Choroid plexus epithelial cell (primary cell): Measurements from ENCODE around the gene DNAH7.
A peak's percentile ranks its signal among the peaks of the same experiment; 100 is the strongest.

Experiments
- DNase-seq: peaks from one replicate; pipeline ENCODE4 v3.0.0-alpha.2; 2010; ENCODE audit warnings: low read depth
- H3K4me3 ChIP-seq: 2 replicates; pipeline ENCODE4 v1.5.1; 2011; ENCODE audit warnings: low read depth, mild to moderate bottlenecking, control low read depth, low read length, moderate library complexity
- TF ChIP-seq, protein P1 (sequence below): conservative IDR thresholded peaks from 2 replicates; pipeline ENCODE4 v1.5.1; 2011; ENCODE audit warnings: low read depth, mild to moderate bottlenecking, control low read depth, inconsistent platforms, low read length, moderate library complexity

The DNAH7 gene

DNA sequence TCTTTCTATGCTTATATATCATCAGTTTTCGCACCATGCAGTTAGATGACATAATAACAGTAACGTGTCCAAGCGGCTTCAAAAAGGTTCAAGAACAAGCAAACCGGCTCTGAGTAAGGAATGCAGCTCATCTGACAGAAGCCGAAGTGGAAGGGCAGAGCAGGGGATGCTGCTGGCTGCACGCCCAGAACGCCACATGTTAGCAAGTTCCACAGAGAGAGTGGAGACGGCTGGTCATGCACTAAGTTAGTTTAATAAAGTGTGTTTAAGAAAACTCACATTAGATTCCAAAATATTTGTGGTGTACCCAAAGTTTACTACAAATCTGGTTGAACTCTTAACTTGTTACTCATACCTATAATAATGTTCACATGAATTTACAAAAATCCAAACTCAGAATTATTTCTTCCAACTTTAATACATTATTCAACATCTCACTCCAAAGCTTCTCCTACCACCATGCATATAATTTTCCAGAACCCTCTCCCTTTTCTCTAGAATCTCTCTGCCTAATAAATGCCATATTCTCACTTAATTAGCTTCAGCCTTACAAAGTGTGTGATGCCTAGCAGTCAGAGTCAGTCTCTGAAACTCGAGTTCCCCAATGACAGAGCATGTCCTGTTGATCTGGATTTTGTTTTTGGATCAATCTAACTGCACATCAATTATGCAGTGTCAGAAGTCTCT lies 170.0 kb downstream of the DNAH7 start:
- no peak overlapping the region for H3K4me3 ChIP-seq
- TF ChIP-seq, protein P1, sequence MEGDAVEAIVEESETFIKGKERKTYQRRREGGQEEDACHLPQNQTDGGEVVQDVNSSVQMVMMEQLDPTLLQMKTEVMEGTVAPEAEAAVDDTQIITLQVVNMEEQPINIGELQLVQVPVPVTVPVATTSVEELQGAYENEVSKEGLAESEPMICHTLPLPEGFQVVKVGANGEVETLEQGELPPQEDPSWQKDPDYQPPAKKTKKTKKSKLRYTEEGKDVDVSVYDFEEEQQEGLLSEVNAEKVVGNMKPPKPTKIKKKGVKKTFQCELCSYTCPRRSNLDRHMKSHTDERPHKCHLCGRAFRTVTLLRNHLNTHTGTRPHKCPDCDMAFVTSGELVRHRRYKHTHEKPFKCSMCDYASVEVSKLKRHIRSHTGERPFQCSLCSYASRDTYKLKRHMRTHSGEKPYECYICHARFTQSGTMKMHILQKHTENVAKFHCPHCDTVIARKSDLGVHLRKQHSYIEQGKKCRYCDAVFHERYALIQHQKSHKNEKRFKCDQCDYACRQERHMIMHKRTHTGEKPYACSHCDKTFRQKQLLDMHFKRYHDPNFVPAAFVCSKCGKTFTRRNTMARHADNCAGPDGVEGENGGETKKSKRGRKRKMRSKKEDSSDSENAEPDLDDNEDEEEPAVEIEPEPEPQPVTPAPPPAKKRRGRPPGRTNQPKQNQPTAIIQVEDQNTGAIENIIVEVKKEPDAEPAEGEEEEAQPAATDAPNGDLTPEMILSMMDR: no peak

DNA sequence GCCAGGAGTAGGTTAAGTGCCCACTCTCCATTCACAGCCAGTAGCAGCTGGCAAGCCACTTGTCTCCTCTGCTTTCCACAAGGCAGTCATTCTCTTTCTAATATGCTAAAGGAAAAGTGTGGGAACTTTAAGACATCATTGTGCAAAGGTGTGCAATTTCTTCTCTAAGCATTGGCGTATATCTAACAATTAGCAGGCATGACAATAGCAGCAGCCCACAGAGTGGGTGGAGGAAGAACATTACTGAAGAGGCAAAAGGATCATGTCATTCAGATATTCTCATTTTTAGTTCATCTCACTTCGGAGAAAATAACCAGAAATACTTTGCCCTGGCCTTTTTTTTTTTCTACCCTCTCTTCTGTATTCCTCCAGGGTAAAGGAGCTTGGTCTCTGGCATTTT lies 177.6 kb downstream of the DNAH7 start:
- TF ChIP-seq, protein P1: no peak
- no peak for DNase-seq
- H3K4me3 ChIP-seq: no peak overlapping the region

More for the DNA sequence above, 170.0 kb downstream of the DNAH7 start:
- DNase-seq: peak; percentile 100

DNA sequence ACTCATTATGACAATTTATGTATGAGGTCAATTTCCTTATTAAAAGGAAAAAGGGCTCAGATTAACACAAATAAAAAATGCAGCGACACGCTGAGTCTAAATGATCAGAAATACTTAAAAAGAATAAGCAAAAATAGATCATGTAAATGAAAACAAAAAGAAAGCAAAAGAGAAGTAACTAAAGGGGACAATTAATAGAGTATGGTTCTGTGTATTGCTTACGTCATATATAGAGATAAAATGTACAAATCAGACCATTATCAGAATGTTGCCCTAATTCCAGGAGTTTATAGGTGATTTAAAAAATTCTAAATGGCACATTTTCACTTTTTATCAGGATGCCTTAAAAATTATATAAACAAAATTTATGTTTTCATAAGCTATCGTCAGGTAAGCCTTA lies 189.5 kb downstream of the DNAH7 start:
- no peak for DNase-seq
- TF ChIP-seq, protein P1: no peak
- no peak overlapping the region for H3K4me3 ChIP-seq

GRCh38 chr2:195871326-195871725 lies 197.3 kb downstream of the DNAH7 start:
- DNase-seq: peak; percentile 18
- H3K4me3 ChIP-seq: no peak overlapping the region
- TF ChIP-seq, protein P1: no peak

DNA sequence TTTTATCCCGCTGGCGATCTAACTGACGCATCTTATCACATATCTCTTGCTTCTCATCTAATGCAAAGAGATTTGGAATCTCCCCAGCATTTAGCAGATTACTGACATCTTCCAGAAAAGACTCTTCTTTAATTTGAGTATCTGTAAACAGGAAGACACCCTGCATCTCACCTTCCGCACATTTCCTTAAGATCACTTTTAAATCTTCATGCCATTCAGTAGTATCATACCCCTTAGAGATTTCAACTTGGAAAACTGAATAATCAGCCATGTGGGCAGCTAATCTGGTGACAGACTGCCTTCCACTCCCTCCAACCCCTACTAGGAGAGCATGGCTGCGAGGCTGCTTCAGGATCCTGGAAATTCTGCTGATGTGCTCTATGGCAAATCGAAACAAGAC lies 204.3 kb downstream of the DNAH7 start:
- TF ChIP-seq, protein P1: no peak
- DNase-seq: no peak
- H3K4me3 ChIP-seq: no peak overlapping the region

- H3K4me3 ChIP-seq: no peak overlapping the region
- TF ChIP-seq, protein P1: no peak
- DNase-seq: no peak
Observed at GRCh38 chr2:195863564-195863963, 205.1 kb downstream of the DNAH7 start.

DNA sequence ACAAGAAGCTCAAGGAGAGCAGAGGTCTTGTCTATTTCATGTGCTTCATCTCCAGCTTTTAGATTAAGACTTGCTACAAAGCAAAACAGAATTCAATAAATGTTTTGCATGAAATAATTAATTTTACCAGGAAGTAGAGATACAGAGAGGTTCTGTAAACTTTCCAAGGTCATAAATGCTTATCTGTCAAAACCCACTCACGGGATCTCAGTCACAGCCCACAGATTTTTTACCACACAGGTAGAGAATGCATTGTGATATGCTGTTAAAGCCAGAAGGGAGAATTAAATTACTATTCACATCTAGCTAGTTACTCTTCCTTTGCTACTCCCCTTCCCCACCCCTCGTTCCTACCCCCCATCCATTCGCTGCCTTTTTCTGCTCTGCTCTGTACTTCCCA lies 205.5 kb downstream of the DNAH7 start:
- no peak for DNase-seq
- TF ChIP-seq, protein P1: no peak
- no peak overlapping the region for H3K4me3 ChIP-seq
